GM19351 (cell line): ENCODE results near the gene NF1.
"Not testable (repeated sequence)": the region's sequence is repeated elsewhere in the genome, so short reads cannot be mapped to it uniquely, and the experiment has no call there.

Experiments used
- ATAC-seq: cut with Tn5 transposase; IDR thresholded peaks from one replicate; pipeline ENCODE4 v1.9.1; 2021; ENCODE audit warnings: mild to moderate bottlenecking, moderate library complexity; ENCODE audit not compliant: unreplicated experiment

The NF1 gene

GRCh38 chr17:31293581-31293980 is 198.8 kb downstream of the NF1 start:
- ATAC-seq, result no peak

- no peak for ATAC-seq
Observed at GRCh38 chr17:31294231-31294630, 199.5 kb downstream of the NF1 start.

GRCh38 chr17:31294820-31295488 is 200.2 kb downstream of the NF1 start:
- ATAC-seq, result no peak

GRCh38 chr17:31295489-31295871 is 200.7 kb downstream of the NF1 start:
- no peak for ATAC-seq

GRCh38 chr17:31296142-31296541 is 201.4 kb downstream of the NF1 start:
- ATAC-seq, result no peak

- ATAC-seq, result no peak
Observed at GRCh38 chr17:31297090-31297489, 202.3 kb downstream of the NF1 start, which contains the start of gene OMG. Gene OMG (minus strand): TSS chr17:31297239. CDS start chr17:31296331, 908 bp downstream.

GRCh38 chr17:31299624-31300023 is 204.8 kb downstream of the NF1 start:
- ATAC-seq, result no peak

- no peak for ATAC-seq
Observed at GRCh38 chr17:31307640-31308039, 212.9 kb downstream of the NF1 start.

GRCh38 chr17:31308372-31309334 is 213.9 kb downstream of the NF1 start:
- ATAC-seq, result no peak

GRCh38 chr17:31309556-31309955 is 214.8 kb downstream of the NF1 start:
- no peak for ATAC-seq

GRCh38 chr17:31310260-31310659 is 215.5 kb downstream of the NF1 start:
- ATAC-seq, result no peak

GRCh38 chr17:31310886-31311285 is 216.1 kb downstream of the NF1 start:
- ATAC-seq, result no peak

- no peak for ATAC-seq
Observed at GRCh38 chr17:31311526-31311925, 216.7 kb downstream of the NF1 start.

GRCh38 chr17:31312223-31312622 is 217.4 kb downstream of the NF1 start:
- ATAC-seq, result not testable (repeated sequence)

- ATAC-seq, result no peak
Observed at GRCh38 chr17:31313982-31314781, 219.4 kb downstream of the NF1 start, which contains the start of gene EVI2B. Gene EVI2B (minus strand): TSS chr17:31314054. CDS start chr17:31305609, 8,445 bp downstream.

GRCh38 chr17:31314782-31315100 is 220.0 kb downstream of the NF1 start:
- ATAC-seq, result no peak

- ATAC-seq, result no peak
Observed at GRCh38 chr17:31318298-31318801, 223.6 kb downstream of the NF1 start.

GRCh38 chr17:31318851-31319661 is 224.3 kb downstream of the NF1 start:
- ATAC-seq, result no peak

GRCh38 chr17:31320241-31320640 is 225.5 kb downstream of the NF1 start:
- no peak for ATAC-seq

GRCh38 chr17:31320791-31321190 is 226.0 kb downstream of the NF1 start:
- ATAC-seq, result no peak
